Kidney (tissue), 14 donors: ENCODE measurements around the gene THSD4. TPM values are rescaled to one million over a fixed set of nuclear protein-coding genes. Genes with fewer than 3 reads are reported as not detected.

ENCODE experiments used
- DNase-seq, 5 donors: peaks; one replicate each; pipeline ENCODE4 v3.0.0-alpha.2; 2013 to 2020
- FAIRE-seq: peaks from 2 replicates; lab custom pipeline; 2012; peaks lifted over from hg19 to GRCh38; lab: Jason Lieb, UNC
- H3K27ac ChIP-seq, 2 donors: one replicate each; pipeline ENCODE4 v1.7.0; 2013; ENCODE audit warnings: low read depth in 2 of 2, low read length in 2 of 2, inconsistent platforms in 1 of 2
- H3K27me3 ChIP-seq: one replicate; pipeline ENCODE4 v1.7.1; 2013; ENCODE audit warnings: low read length, inconsistent platforms; ENCODE audit not compliant: control insufficient read depth, insufficient read depth
- H3K36me3 ChIP-seq, 3 donors: one replicate each; pipeline versions ENCODE4 v1.7.0 to v1.7.1; 2013; ENCODE audit warnings: low read length in 3 of 3, control low read depth in 1 of 3, inconsistent platforms in 1 of 3; ENCODE audit not compliant: insufficient read depth in 3 of 3, control insufficient read depth in 2 of 3
- H3K4me1 ChIP-seq, 3 donors: one replicate each; pipeline versions ENCODE4 v1.7.0 to v1.7.1; 2013; ENCODE audit warnings: low read length in 3 of 3, inconsistent platforms in 1 of 3, low read depth in 1 of 3; ENCODE audit not compliant: control insufficient read depth in 2 of 3, insufficient read depth in 2 of 3
- H3K4me3 ChIP-seq, 3 donors: one replicate each; pipeline versions ENCODE4 v1.7.0 to v1.8.1; 2013; ENCODE audit warnings: low read length in 3 of 3, control low read depth in 1 of 3, inconsistent platforms in 1 of 3
- H3K9ac ChIP-seq, 3 donors: one replicate each; pipeline versions ENCODE4 v1.7.0 to v1.7.1; 2013; ENCODE audit warnings: low read length in 3 of 3, control low read depth in 1 of 3, inconsistent platforms in 1 of 3
- H3K9me3 ChIP-seq, 3 donors: one replicate each; pipeline versions ENCODE4 v1.7.0 to v1.7.1; 2013; ENCODE audit warnings: low read length in 3 of 3, control low read depth in 1 of 3, inconsistent platforms in 1 of 3; ENCODE audit not compliant: control insufficient read depth in 2 of 3, insufficient read depth in 1 of 3
- intact Hi-C: fragments of 100-400 bp; cut with DNase I; formaldehyde crosslinking; loops from one replicate; pipeline ENCODE4 v1.11.1; 2022
- polyA plus RNA-seq: library from polyadenylated mRNA; stranded (reverse); fragments of 350-450 nt; fragmentation: Illumina TruSeq; extraction: RNeasy Lipid Tissue Mini Kit (QIAGEN cat#74804); gene quantifications from one replicate; pipeline ENCODE4 v1.2.3, GENCODE V29; 2014; ENCODE audit warnings: low read depth, low replicate concordance; ENCODE audit not compliant: insufficient read depth
- total RNA-seq: library from RNA; stranded (reverse); fragmentation: NEBNext Ultra II Directional; extraction: Animal tissue kit (Norgen Biotek cat#: 25700); gene quantifications from one replicate; pipeline ENCODE4 v1.2.1, GENCODE V29; 2021
- TF ChIP-seq, protein P1 (sequence below): IDR thresholded peaks from 3 replicates; pipeline ENCODE4 v1.5.1; 2012; ENCODE audit warnings: mild to moderate bottlenecking, moderate library complexity, borderline replicate concordance; ENCODE audit not compliant: insufficient read depth; ENCODE audit errors: extremely low read depth
- donor health status: control.
- donor health status: control.
- donor health status: control.
- donor health status: control.
- donor health status: control.
- donor health status: DM: yes; HTN: yes; CAD: no.
- donor health status: Normal renal cell carcinoma (clear cell type).

The THSD4 gene
- total and polyA plus RNA-seq, 2 donors from 2014 or later = 9.4 to 36.3 TPM

DNA sequence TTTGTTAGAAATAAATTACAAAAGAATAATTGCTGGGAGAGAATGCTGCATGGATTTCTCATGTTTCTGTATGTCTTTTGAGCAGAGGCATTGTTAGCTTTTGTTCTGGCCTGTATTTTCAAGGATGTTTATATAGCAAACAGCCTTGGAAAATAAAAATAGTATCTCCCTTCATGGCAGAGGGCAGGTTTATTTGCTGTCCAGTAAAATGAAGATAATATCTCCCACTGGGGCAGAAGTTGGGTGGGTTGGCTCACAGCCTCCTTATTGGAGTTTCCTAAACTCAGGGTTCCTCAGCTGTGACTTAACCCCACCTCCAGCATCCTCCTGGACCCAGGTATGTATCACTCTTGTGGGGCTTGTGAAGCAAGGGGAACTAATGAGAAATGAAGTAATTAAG, 43.7 kb upstream of the THSD4 start:
- Histone ChIP-seq H3K9ac (no peak overlapping the region), H3K4me1 (no peaks in the 10 kb centered on the region), H3K9me3 (peaks cover 0 to 4% (median 0%) of the 10 kb centered on the region in 3 donors), H3K27me3 (no peaks in the 10 kb centered on the region), H3K27ac (no peak overlapping the region), H3K4me3 (no peak overlapping the region), H3K36me3 (no peaks in the 10 kb centered on the region)
- TF ChIP-seq, protein P1, sequence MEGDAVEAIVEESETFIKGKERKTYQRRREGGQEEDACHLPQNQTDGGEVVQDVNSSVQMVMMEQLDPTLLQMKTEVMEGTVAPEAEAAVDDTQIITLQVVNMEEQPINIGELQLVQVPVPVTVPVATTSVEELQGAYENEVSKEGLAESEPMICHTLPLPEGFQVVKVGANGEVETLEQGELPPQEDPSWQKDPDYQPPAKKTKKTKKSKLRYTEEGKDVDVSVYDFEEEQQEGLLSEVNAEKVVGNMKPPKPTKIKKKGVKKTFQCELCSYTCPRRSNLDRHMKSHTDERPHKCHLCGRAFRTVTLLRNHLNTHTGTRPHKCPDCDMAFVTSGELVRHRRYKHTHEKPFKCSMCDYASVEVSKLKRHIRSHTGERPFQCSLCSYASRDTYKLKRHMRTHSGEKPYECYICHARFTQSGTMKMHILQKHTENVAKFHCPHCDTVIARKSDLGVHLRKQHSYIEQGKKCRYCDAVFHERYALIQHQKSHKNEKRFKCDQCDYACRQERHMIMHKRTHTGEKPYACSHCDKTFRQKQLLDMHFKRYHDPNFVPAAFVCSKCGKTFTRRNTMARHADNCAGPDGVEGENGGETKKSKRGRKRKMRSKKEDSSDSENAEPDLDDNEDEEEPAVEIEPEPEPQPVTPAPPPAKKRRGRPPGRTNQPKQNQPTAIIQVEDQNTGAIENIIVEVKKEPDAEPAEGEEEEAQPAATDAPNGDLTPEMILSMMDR = no peak
- FAIRE-seq (no peak), DNase-seq (no peak)
- intact Hi-C loops = no loop called here

DNA sequence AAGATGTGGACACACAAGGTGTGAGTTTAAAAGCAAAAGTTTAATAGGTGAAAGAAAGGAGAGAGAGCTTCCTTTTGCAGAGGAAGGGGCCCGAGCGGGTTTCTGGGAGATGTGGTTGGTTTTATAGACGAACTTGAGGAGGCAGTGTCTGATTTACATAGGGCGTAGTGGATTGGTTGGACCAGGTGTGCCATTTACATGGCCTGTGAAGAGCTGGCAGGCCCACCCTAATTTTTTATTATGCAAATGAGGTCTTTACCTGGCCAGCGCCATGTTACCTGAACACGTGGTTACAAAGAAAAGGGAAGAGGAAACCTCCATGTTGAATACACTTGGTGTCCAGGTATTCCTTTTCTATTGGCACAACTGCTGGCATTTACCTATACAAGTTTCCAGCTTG, 42.8 kb upstream of the THSD4 start:
- no peaks in the 10 kb centered on the region for H3K36me3 ChIP-seq
- no peak overlapping the region for H3K4me3 ChIP-seq
- no peak for DNase-seq
- no peaks in the 10 kb centered on the region for H3K27me3 ChIP-seq
- no peak for FAIRE-seq
- H3K9ac ChIP-seq = no peak overlapping the region
- no peaks in the 10 kb centered on the region for H3K4me1 ChIP-seq
- H3K27ac ChIP-seq = no peak overlapping the region
- TF ChIP-seq, protein P1 = no peak
- H3K9me3 ChIP-seq = peaks cover 0 to 4% (median 0%) of the 10 kb centered on the region in 3 donors
- intact Hi-C loops = no loop called here

DNA sequence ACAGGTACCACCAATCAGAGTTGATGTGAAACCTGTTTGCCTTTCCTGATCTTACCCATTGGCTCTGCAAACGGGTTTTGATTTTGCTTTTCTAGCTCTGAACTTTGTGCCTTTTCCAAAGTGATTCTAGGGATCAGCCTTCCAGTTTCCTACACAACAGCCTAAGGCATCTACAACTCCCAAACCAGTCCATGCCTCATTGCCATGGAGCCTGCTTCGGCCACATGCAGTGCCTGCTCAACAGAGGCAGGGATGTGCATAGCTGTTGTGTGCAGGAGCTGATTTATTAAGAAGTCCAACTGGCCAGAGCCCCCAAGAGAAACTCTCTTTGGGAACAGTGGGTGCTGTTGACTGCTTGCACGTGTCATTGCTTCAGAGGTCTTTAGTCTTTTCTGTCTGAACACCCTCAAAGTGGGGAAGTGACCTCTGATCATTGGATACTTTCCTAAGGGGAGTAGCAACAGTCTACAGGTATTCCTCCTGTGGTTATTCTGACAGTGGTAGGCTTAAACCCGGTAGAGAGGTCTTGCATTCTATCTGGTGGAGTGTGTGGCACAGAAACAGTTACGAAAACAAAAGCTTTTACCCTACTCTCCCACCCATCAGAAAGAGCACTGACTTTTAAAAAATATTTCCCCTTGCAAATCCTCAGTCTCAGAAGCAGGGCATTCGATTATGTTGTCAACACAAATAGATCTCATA, 36.6 kb upstream of the THSD4 start:
- no peak for FAIRE-seq
- no peaks in the 10 kb centered on the region for H3K36me3 ChIP-seq
- no peak overlapping the region for H3K4me3 ChIP-seq
- peaks cover 0 to 11% (median 0%) of the 10 kb centered on the region in 3 donors for H3K4me1 ChIP-seq
- intact Hi-C loops = no loop called here
- peak overlapping the region in 1 of 2 donors; percentile 18 for H3K27ac ChIP-seq
- no peak for DNase-seq
- no peaks in the 10 kb centered on the region for H3K27me3 ChIP-seq
- no peaks in the 10 kb centered on the region for H3K9me3 ChIP-seq
- H3K9ac ChIP-seq = no peak overlapping the region
- TF ChIP-seq, protein P1 = no peak
